CD4-positive, alpha-beta T cell (primary cell): Measurements from ENCODE around the gene PLCH2. TPM values are rescaled to one million over a fixed set of nuclear protein-coding genes. Genes with fewer than 3 reads are reported as not detected.

Experiments
- ATAC-seq: fragments of 200-7000 bp; cut with Tn5 transposase; one replicate; pipeline ENCODE4 v1.10.0; 2022; ENCODE audit warnings: mild to moderate bottlenecking; ENCODE audit not compliant: poor library complexity
- CTCF ChIA-PET: fragments of 350-600 bp; sonication (Branson Sonifier 250); formaldehyde crosslinking; loops from one replicate; lab custom pipeline; 2021; ENCODE audit warnings: antibody characterized with exemption, inconsistent platforms; lab: Charles Lee
- POLR2A ChIA-PET: fragments of 350-600 bp; sonication (Branson Sonifier 250); formaldehyde crosslinking; loops from one replicate; lab custom pipeline; 2021; ENCODE audit warnings: antibody characterized with exemption, inconsistent platforms; lab: Charles Lee
- DNase-seq, 14 experiments: peaks; one replicate each; pipeline ENCODE4 v3.0.0-alpha.2; 2013 to 2020; ENCODE audit warnings: mixed read lengths in 2 of 14
- H3K27ac ChIP-seq, 2 donors: one replicate each; pipeline versions ENCODE4 v1.5.1 to v1.7.0; 2013; ENCODE audit warnings: low read length in 2 of 2, low read depth in 1 of 2, mild to moderate bottlenecking in 1 of 2
- H3K27me3 ChIP-seq, 2 experiments: 1 replicate in 1 of 2; 2 replicates in 1 of 2; pipeline versions ENCODE4 v1.6.1 to v1.7.0; 2013; ENCODE audit warnings: low read length in 2 of 2, control low read depth in 1 of 2, mild to moderate bottlenecking in 1 of 2, moderate library complexity in 1 of 2; ENCODE audit not compliant: insufficient read depth in 2 of 2, control insufficient read depth in 1 of 2
- H3K36me3 ChIP-seq: one replicate; pipeline ENCODE4 v1.6.1; 2013; ENCODE audit warnings: low read length, control low read depth; ENCODE audit not compliant: insufficient read depth
- H3K4me1 ChIP-seq: one replicate; pipeline ENCODE4 v1.6.1; 2013; ENCODE audit warnings: low read length, control low read depth; ENCODE audit not compliant: insufficient read depth
- H3K4me3 ChIP-seq: one replicate; pipeline ENCODE4 v1.5.1; 2013; ENCODE audit warnings: mild to moderate bottlenecking, low read length, moderate library complexity
- H3K9me3 ChIP-seq, 2 experiments: 1 replicate in 1 of 2; 2 replicates in 1 of 2; pipeline versions ENCODE4 v1.6.1 to v1.7.0; 2013; ENCODE audit warnings: low read length in 2 of 2, mild to moderate bottlenecking in 2 of 2, control low read depth in 1 of 2, moderate library complexity in 1 of 2; ENCODE audit not compliant: control insufficient read depth in 1 of 2, insufficient read depth in 1 of 2
- H3K27ac Mint-ChIP-seq: one replicate; pipeline ENCODE4 v1.8.0; 2020; ENCODE audit warnings: mixed read lengths
- H3K27me3 Mint-ChIP-seq: one replicate; pipeline ENCODE4 v1.8.0; 2021; ENCODE audit warnings: mixed read lengths
- H3K36me3 Mint-ChIP-seq: one replicate; pipeline ENCODE4 v1.8.0; 2021; ENCODE audit warnings: low read depth, mixed read lengths
- H3K4me1 Mint-ChIP-seq: one replicate; pipeline ENCODE4 v1.8.0; 2021; ENCODE audit warnings: low read depth, mixed read lengths
- H3K4me3 Mint-ChIP-seq: one replicate; pipeline ENCODE4 v1.8.0; 2020; ENCODE audit warnings: mild to moderate bottlenecking, mixed read lengths
- H3K9me3 Mint-ChIP-seq: one replicate; pipeline ENCODE4 v1.8.0; 2020; ENCODE audit warnings: mixed read lengths
- intact Hi-C, 2 experiments: fragments of 100-400 bp; cut with DNase I in 1 of 2; cut with micrococcal nuclease in 1 of 2; formaldehyde crosslinking; loops; one replicate each; pipeline versions ENCODE4 v1.15.1 to v1.9.0; 2023 to 2025; cut with DNase I, micrococcal nuclease
- total RNA-seq, 174 experiments: library from RNA in 2 of 174; stranded (reverse) in 2 of 174; gene quantifications; one replicate each; pipeline ENCODE4 v1.2.3 and lab custom pipeline; 2021 to 2026
- TF ChIP-seq, protein P1 (sequence below): fragments of 200-600 bp; IDR thresholded peaks from one replicate; pipeline ENCODE4 v1.8.0; 2022; ENCODE audit warnings: antibody characterized with exemption, mild to moderate bottlenecking

PLCH2 gene
- total RNA-seq, 2 experiments from 2014 or later = 47.6 to 48.1 TPM

DNA sequence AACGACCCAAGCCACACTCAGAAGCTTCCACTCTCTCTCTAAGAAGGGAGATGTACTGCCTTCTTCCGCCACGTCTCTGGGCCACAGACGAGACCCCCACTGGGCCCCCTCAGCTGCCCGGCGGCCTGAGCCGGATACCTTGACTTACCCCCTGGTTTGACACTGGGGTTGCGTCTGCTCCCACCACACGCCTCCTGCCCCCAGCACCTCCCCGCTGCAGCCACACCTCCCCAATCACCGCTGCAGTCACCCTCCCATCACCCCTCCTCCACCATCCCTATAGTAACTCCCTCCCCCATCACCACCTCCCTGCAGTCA, 39.6 kb downstream of the PLCH2 start:
- intact Hi-C loops = no loop called here
- Histone ChIP-seq H3K4me1 (no peaks in the 10 kb centered on the region), H3K27ac (no peak overlapping the region), H3K27me3 (no peaks in the 10 kb centered on the region), H3K9me3 (no peaks in the 10 kb centered on the region), H3K36me3 (peaks cover 95% of the 10 kb centered on the region), H3K4me3 (no peak overlapping the region)
- ChIA-PET POLR2A (no interaction called here), CTCF (no interaction called here)
- Mint-ChIP-seq H3K4me1 (no peaks in the 10 kb centered on the region), H3K27ac (no peak overlapping the region), H3K4me3 (no peak overlapping the region), H3K9me3 (no peaks in the 10 kb centered on the region), H3K27me3 (no peaks in the 10 kb centered on the region), H3K36me3 (peaks cover 61% of the 10 kb centered on the region)
- DNase-seq (no peak), ATAC-seq (no peak)
- TF ChIP-seq, protein P1, sequence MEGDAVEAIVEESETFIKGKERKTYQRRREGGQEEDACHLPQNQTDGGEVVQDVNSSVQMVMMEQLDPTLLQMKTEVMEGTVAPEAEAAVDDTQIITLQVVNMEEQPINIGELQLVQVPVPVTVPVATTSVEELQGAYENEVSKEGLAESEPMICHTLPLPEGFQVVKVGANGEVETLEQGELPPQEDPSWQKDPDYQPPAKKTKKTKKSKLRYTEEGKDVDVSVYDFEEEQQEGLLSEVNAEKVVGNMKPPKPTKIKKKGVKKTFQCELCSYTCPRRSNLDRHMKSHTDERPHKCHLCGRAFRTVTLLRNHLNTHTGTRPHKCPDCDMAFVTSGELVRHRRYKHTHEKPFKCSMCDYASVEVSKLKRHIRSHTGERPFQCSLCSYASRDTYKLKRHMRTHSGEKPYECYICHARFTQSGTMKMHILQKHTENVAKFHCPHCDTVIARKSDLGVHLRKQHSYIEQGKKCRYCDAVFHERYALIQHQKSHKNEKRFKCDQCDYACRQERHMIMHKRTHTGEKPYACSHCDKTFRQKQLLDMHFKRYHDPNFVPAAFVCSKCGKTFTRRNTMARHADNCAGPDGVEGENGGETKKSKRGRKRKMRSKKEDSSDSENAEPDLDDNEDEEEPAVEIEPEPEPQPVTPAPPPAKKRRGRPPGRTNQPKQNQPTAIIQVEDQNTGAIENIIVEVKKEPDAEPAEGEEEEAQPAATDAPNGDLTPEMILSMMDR = no peak

DNA sequence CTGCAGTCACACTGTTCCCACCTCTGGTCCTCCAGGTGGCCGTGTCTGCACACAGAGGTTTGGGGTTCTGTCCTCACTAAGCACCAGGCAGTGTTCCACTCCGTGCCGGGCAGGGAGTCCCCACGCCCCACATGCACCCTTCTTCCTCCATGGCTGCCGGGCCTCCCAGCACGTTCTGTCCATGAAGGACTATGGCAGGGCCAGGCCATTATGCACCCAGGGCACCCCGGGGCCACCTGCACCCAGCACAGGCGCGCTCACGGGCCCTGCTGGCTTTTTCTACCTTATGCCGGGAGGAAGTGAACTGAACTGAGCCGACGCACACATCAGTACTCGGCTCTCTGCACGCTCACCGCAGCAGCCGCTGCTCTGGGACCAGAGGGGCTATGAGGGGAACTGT, 40.0 kb downstream of the PLCH2 start:
- Histone ChIP-seq H3K27ac (no peak overlapping the region), H3K36me3 (peaks cover 95% of the 10 kb centered on the region), H3K27me3 (no peaks in the 10 kb centered on the region), H3K4me1 (no peaks in the 10 kb centered on the region), H3K4me3 (no peak overlapping the region), H3K9me3 (no peaks in the 10 kb centered on the region)
- TF ChIP-seq, protein P1 = no peak
- DNase-seq = no peak
- intact Hi-C loops = no loop called here
- H3K4me3 Mint-ChIP-seq = no peak overlapping the region
- no peak overlapping the region for H3K27ac Mint-ChIP-seq
- POLR2A ChIA-PET = no interaction called here
- ATAC-seq = no peak
- H3K9me3 Mint-ChIP-seq = no peaks in the 10 kb centered on the region
- H3K4me1 Mint-ChIP-seq = no peaks in the 10 kb centered on the region
- CTCF ChIA-PET = no interaction called here
- peaks cover 65% of the 10 kb centered on the region for H3K36me3 Mint-ChIP-seq
- H3K27me3 Mint-ChIP-seq = no peaks in the 10 kb centered on the region

DNA sequence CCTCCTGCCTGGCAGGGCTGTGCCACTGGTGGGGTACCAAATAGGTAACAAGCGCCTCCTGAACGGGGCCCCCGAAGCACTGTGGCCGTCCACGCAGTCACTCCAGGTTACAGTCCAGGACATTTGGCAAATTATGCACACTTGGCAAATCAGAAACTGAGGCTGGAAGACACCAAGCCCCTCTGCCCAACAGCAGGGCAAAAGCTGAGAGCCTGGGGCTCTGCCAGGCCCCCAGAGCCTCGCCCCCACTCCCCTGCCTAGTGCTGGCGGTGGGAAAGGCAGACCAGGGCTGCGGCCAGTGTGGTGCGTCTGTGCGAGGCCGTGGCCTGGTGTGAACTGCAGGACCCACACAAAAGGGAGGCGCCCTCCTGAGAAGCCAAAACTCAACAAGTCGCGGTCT, 40.9 kb downstream of the PLCH2 start:
- CTCF ChIA-PET = no interaction called here
- Histone ChIP-seq H3K4me3 (no peak overlapping the region), H3K9me3 (no peaks in the 10 kb centered on the region), H3K4me1 (no peaks in the 10 kb centered on the region), H3K27ac (no peak overlapping the region), H3K27me3 (no peaks in the 10 kb centered on the region), H3K36me3 (peaks cover 94% of the 10 kb centered on the region)
- ATAC-seq (no peak), DNase-seq (no peak)
- no peaks in the 10 kb centered on the region for H3K9me3 Mint-ChIP-seq
- POLR2A ChIA-PET = no interaction called here
- no peaks in the 10 kb centered on the region for H3K27me3 Mint-ChIP-seq
- H3K4me3 Mint-ChIP-seq = no peak overlapping the region
- H3K27ac Mint-ChIP-seq = no peak overlapping the region
- no peaks in the 10 kb centered on the region for H3K4me1 Mint-ChIP-seq
- H3K36me3 Mint-ChIP-seq = peaks cover 62% of the 10 kb centered on the region
- TF ChIP-seq, protein P1 = no peak
- intact Hi-C loops = no loop called here
